ENCODE measurements around the gene TLE5. TPM values are rescaled to one million over a fixed set of nuclear protein-coding genes. Genes with fewer than 3 reads are reported as not detected.

TLE5 gene
- polyA plus RNA-seq, 1 donor from 2014 or later, result 153 TPM

- H3K36me3 ChIP-seq (ENCODE audit: insufficient read depth, low read length), result no peaks in the 10 kb centered on the region
- H3K4me3 ChIP-seq (ENCODE audit: low read length), result no peak overlapping the region
- no peak overlapping the region for H2AFZ ChIP-seq (ENCODE audit: low read depth, low read length)
- H3K79me2 ChIP-seq (replicated peaks; ENCODE audit: insufficient read depth, low read length), result no peaks in the 10 kb centered on the region
- H4K20me1 ChIP-seq (ENCODE audit: insufficient read depth), result no peaks in the 10 kb centered on the region
- H3K4me2 ChIP-seq (ENCODE audit: low read length), result no peak overlapping the region
- H3K9me2 ChIP-seq (ENCODE audit: insufficient read depth, low read length), result no peaks in the 10 kb centered on the region
- H3K27ac ChIP-seq (ENCODE audit: low read length), result no peak overlapping the region
- H3K9ac ChIP-seq (ENCODE audit: low read length), result no peak overlapping the region
- H3F3A ChIP-seq (ENCODE audit: insufficient read depth, low read length, poor library complexity, severe bottlenecking), result no peaks in the 10 kb centered on the region
- H3K9me3 ChIP-seq (ENCODE audit: low read length), result no peaks in the 10 kb centered on the region
- peaks cover 3% of the 10 kb centered on the region for H3K27me3 ChIP-seq (ENCODE audit: insufficient read depth, low read depth, low read length)
- TF ChIP-seq EP300 (conservative IDR thresholded peaks at IDR 0.05; ENCODE audit: poor library complexity, severe bottlenecking) (no peak), MXI1 (conservative IDR thresholded peaks at IDR 0.05; ENCODE audit: poor library complexity, severe bottlenecking) (no peak), SMC3 (conservative IDR thresholded peaks at IDR 0.05; ENCODE audit: poor library complexity) (no peak), TAF1 (IDR thresholded peaks at IDR 0.05; ENCODE audit: low read depth) (no peak), RAD21 (conservative IDR thresholded peaks at IDR 0.05) (no peak), POLR2AphosphoS5 (IDR thresholded peaks at IDR 0.05) (no peak), CTCF (IDR thresholded peaks at IDR 0.05; ENCODE audit: poor library complexity, severe bottlenecking) (no peak), EZH2 (IDR thresholded peaks at IDR 0.05; ENCODE audit: borderline replicate concordance, insufficient read depth, low read length, poor library complexity, severe bottlenecking) (no peak)
- TF ChIP-seq, protein P1, sequence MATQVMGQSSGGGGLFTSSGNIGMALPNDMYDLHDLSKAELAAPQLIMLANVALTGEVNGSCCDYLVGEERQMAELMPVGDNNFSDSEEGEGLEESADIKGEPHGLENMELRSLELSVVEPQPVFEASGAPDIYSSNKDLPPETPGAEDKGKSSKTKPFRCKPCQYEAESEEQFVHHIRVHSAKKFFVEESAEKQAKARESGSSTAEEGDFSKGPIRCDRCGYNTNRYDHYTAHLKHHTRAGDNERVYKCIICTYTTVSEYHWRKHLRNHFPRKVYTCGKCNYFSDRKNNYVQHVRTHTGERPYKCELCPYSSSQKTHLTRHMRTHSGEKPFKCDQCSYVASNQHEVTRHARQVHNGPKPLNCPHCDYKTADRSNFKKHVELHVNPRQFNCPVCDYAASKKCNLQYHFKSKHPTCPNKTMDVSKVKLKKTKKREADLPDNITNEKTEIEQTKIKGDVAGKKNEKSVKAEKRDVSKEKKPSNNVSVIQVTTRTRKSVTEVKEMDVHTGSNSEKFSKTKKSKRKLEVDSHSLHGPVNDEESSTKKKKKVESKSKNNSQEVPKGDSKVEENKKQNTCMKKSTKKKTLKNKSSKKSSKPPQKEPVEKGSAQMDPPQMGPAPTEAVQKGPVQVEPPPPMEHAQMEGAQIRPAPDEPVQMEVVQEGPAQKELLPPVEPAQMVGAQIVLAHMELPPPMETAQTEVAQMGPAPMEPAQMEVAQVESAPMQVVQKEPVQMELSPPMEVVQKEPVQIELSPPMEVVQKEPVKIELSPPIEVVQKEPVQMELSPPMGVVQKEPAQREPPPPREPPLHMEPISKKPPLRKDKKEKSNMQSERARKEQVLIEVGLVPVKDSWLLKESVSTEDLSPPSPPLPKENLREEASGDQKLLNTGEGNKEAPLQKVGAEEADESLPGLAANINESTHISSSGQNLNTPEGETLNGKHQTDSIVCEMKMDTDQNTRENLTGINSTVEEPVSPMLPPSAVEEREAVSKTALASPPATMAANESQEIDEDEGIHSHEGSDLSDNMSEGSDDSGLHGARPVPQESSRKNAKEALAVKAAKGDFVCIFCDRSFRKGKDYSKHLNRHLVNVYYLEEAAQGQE (IDR thresholded peaks at IDR 0.05; ENCODE audit: borderline replicate concordance), result no peak
Observed at GRCh38 chr19:3004522-3004921, 57.8 kb downstream of the TLE5 start.

DNA sequence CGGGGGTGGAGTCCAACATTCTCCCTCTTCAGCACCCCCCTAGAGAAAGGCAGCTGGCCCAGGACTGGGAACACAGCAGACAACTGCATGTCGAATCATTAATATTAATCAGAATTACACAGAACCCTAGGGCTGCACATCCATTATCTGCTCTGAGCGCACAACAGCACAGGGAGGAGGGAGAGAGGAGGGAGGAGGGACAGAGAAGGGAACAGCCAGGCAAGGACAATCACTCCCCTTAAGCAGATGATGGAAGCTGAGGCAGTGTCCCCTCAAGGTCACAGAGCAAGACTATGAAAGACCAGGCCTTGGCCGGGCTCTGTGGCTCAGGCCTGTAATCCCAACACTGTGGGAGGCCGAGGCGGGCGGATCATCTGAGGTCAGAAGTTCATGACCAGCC is 59.2 kb downstream of the TLE5 start:
- Histone ChIP-seq H3F3A (ENCODE audit: insufficient read depth, low read length, poor library complexity, severe bottlenecking) (no peaks in the 10 kb centered on the region), H3K4me2 (ENCODE audit: low read length) (no peak overlapping the region), H2AFZ (ENCODE audit: low read depth, low read length) (no peak overlapping the region), H3K9me2 (ENCODE audit: insufficient read depth, low read length) (no peaks in the 10 kb centered on the region), H3K36me3 (ENCODE audit: insufficient read depth, low read length) (no peaks in the 10 kb centered on the region), H3K4me3 (ENCODE audit: low read length) (no peak overlapping the region), H3K9ac (ENCODE audit: low read length) (no peak overlapping the region), H3K27me3 (ENCODE audit: insufficient read depth, low read depth, low read length) (peaks cover 3% of the 10 kb centered on the region), H3K79me2 (replicated peaks; ENCODE audit: insufficient read depth, low read length) (no peaks in the 10 kb centered on the region), H4K20me1 (ENCODE audit: insufficient read depth) (no peaks in the 10 kb centered on the region), H3K9me3 (ENCODE audit: low read length) (no peaks in the 10 kb centered on the region), H3K27ac (ENCODE audit: low read length) (no peak overlapping the region)
- TF ChIP-seq POLR2AphosphoS5 (IDR thresholded peaks at IDR 0.05) (no peak), EP300 (conservative IDR thresholded peaks at IDR 0.05; ENCODE audit: poor library complexity, severe bottlenecking) (no peak), MXI1 (conservative IDR thresholded peaks at IDR 0.05; ENCODE audit: poor library complexity, severe bottlenecking) (no peak), RAD21 (conservative IDR thresholded peaks at IDR 0.05) (no peak), SMC3 (conservative IDR thresholded peaks at IDR 0.05; ENCODE audit: poor library complexity) (no peak), CTCF (IDR thresholded peaks at IDR 0.05; ENCODE audit: poor library complexity, severe bottlenecking) (no peak), EZH2 (IDR thresholded peaks at IDR 0.05; ENCODE audit: borderline replicate concordance, insufficient read depth, low read length, poor library complexity, severe bottlenecking) (no peak), TAF1 (IDR thresholded peaks at IDR 0.05; ENCODE audit: low read depth) (no peak)
- TF ChIP-seq, protein P1 (IDR thresholded peaks at IDR 0.05; ENCODE audit: borderline replicate concordance), result no peak
